HepG2 (cell line): ENCODE results near the gene LAMB4. TPM values are rescaled to one million over a fixed set of nuclear protein-coding genes. Genes with fewer than 3 reads are reported as not detected.
A peak's percentile ranks its signal among the peaks of the same experiment; 100 is the strongest.

Source experiments
- HDAC1 ChIP-seq: sonication (generic); formaldehyde crosslinking; IDR thresholded peaks from 2 replicates; pipeline ENCODE4 v1.5.1; 2020; ENCODE audit warnings: mild to moderate bottlenecking, missing genetic modification reagents
- HNF1A ChIP-seq, 2 experiments: sonication (generic) in 1 of 2; formaldehyde crosslinking in 1 of 2; IDR thresholded peaks; 2 replicates each; pipeline versions ENCODE4 v1.4.0 to v1.6.1; 2016 to 2020; ENCODE audit warnings: borderline replicate concordance in 1 of 2, low read depth in 1 of 2, mild to moderate bottlenecking in 1 of 2, missing genetic modification reagents in 1 of 2
- HOXA3 ChIP-seq: sonication (generic); formaldehyde crosslinking; IDR thresholded peaks from 2 replicates; pipeline ENCODE4 v1.5.0; 2020; ENCODE audit warnings: missing genetic modification reagents
- KAT2B ChIP-seq: fragments of 150-350 bp; IDR thresholded peaks from 2 replicates; pipeline ENCODE4 v1.6.1; 2014; ENCODE audit warnings: low read depth, low read length, borderline replicate concordance
- KDM1A ChIP-seq: IDR thresholded peaks from 2 replicates; pipeline ENCODE4 v1.6.1; 2016; ENCODE audit warnings: missing compliant biosample characterization
- MXD4 ChIP-seq: IDR thresholded peaks from 2 replicates; pipeline ENCODE4 v1.6.1; 2016; ENCODE audit warnings: mild to moderate bottlenecking, missing biosample characterization, missing genetic modification reagents
- PAXIP1 ChIP-seq: sonication (generic); formaldehyde crosslinking; conservative IDR thresholded peaks from 2 replicates; pipeline ENCODE4 v1.4.0; 2020; ENCODE audit warnings: mild to moderate bottlenecking, missing genetic modification reagents, moderate library complexity
- SAP130 ChIP-seq: IDR thresholded peaks from 2 replicates; pipeline ENCODE4 v1.6.1; 2016; ENCODE audit warnings: low read depth
- TBX3 ChIP-seq: fragments of 450-650 bp; IDR thresholded peaks from 2 replicates; pipeline ENCODE4 v1.6.1; 2017; ENCODE audit warnings: antibody characterized with exemption, mild to moderate bottlenecking, inconsistent platforms, borderline replicate concordance
- ZNF451 ChIP-seq: sonication (generic); formaldehyde crosslinking; IDR thresholded peaks from 2 replicates; pipeline ENCODE4 v1.5.0; 2020; ENCODE audit warnings: mild to moderate bottlenecking, missing genetic modification reagents
- ZNF776 ChIP-seq: sonication (generic); formaldehyde crosslinking; IDR thresholded peaks from 2 replicates; pipeline ENCODE4 v1.4.0; 2020; ENCODE audit warnings: mild to moderate bottlenecking, missing genetic modification reagents
- polyA plus RNA-seq, 8 experiments: library from polyadenylated mRNA; depleted of rRNA in 3 of 8; stranded (reverse) in 7 of 8; unstranded in 1 of 8; fragments of >200 nt; fragmentation: Illumina TruSeq in 4 of 8; extraction: Trizol in 4 of 8; gene quantifications; 2 replicates each; pipeline versions ENCODE4 v1.2.1 to v1.2.3, GENCODE V29; 2011 to 2016; ENCODE audit warnings: low read depth in 4 of 8, missing spikeins in 1 of 8, mixed read lengths in 1 of 8; ENCODE audit not compliant: insufficient read depth in 1 of 8
- total RNA-seq, 5 experiments: library from RNA; depleted of rRNA; stranded (reverse); fragments of >200 nt; fragmentation: Illumina TruSeq; extraction: Trizol; gene quantifications; 2 replicates each; pipeline ENCODE4 v1.2.3, GENCODE V29; 2016; ENCODE audit warnings: low read depth in 1 of 5
- TF ChIP-seq, protein P1 (sequence below): sonication (generic); formaldehyde crosslinking; IDR thresholded peaks from 2 replicates; pipeline ENCODE4 v1.4.0; 2020; ENCODE audit warnings: mild to moderate bottlenecking, missing genetic modification reagents, borderline replicate concordance

LAMB4 gene
- total and polyA plus RNA-seq, 2 of the 13 experiments (the other 11 are each of a cell fraction or from before 2014, with no cell fraction given) = 0.05 TPM; not detected in 1

DNA sequence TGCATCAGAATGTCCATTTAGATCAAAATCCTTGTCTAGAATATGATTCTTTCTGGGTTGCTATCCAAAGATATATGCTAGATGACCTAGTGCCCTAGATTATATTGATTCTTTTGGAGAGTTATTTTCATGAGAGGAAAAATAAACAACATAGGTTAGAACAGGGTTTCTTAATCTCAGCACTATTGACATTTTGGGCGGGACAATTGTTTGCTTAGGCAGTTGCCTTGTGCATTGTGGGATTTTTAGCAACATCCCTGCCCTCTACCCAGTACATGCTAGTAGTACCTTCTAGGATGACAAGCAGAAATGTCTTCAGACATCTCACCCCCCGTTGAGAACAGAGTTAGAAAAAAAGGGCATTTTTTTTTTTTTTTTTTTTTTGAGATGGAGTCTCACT is 102.0 kb downstream of the LAMB4 start (continued):
- TF ChIP-seq KAT2B (0 out of 2 replicates have a peak, but pooled peaks have one; percentile 33), ZNF776 (CRISPR knock-in tag) (no peak), SAP130 (CRISPR knock-in tag) (0 out of 2 replicates have a peak, but pooled peaks have one; percentile 19), HNF1A (IDR thresholded peaks at IDR 0.05; ENCODE audit: low read depth) (0 out of 2 replicates have a peak, but pooled peaks have one; percentile 43), HNF1A (CRISPR knock-in tag; IDR thresholded peaks at IDR 0.05; ENCODE audit: borderline replicate concordance) (no peak), TBX3 (peak; percentile 89), PAXIP1 (CRISPR knock-in tag) (peak; percentile 32; the same call in 1 of the 2 replicates), MXD4 (CRISPR knock-in tag) (no peak), HDAC1 (CRISPR knock-in tag) (peak; percentile 57), KDM1A (CRISPR knock-in tag) (peak; percentile 55; the same call in 1 of the 2 replicates), HOXA3 (CRISPR knock-in tag) (no peak), ZNF451 (CRISPR knock-in tag) (no peak)
- TF ChIP-seq, protein P1, sequence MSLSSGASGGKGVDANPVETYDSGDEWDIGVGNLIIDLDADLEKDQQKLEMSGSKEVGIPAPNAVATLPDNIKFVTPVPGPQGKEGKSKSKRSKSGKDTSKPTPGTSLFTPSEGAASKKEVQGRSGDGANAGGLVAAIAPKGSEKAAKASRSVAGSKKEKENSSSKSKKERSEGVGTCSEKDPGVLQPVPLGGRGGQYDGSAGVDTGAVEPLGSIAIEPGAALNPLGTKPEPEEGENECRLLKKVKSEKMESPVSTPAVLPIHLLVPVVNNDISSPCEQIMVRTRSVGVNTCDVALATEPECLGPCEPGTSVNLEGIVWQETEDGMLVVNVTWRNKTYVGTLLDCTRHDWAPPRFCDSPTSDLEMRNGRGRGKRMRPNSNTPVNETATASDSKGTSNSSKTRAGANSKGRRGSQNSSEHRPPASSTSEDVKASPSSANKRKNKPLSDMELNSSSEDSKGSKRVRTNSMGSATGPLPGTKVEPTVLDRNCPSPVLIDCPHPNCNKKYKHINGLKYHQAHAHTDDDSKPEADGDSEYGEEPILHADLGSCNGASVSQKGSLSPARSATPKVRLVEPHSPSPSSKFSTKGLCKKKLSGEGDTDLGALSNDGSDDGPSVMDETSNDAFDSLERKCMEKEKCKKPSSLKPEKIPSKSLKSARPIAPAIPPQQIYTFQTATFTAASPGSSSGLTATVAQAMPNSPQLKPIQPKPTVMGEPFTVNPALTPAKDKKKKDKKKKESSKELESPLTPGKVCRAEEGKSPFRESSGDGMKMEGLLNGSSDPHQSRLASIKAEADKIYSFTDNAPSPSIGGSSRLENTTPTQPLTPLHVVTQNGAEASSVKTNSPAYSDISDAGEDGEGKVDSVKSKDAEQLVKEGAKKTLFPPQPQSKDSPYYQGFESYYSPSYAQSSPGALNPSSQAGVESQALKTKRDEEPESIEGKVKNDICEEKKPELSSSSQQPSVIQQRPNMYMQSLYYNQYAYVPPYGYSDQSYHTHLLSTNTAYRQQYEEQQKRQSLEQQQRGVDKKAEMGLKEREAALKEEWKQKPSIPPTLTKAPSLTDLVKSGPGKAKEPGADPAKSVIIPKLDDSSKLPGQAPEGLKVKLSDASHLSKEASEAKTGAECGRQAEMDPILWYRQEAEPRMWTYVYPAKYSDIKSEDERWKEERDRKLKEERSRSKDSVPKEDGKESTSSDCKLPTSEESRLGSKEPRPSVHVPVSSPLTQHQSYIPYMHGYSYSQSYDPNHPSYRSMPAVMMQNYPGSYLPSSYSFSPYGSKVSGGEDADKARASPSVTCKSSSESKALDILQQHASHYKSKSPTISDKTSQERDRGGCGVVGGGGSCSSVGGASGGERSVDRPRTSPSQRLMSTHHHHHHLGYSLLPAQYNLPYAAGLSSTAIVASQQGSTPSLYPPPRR = peak; percentile 97
